GM08714 (cell line): ENCODE measurements around the gene GPR160.

ENCODE experiments used
- H3K4me3 ChIP-seq: fragments of 200-500 bp; sonication (Bioruptor generic); 2 replicates; pipeline ENCODE4 v1.5.1; 2014; ENCODE audit warnings: mild to moderate bottlenecking, low read length, inconsistent platforms
- ZNF274 ChIP-seq: IDR thresholded peaks from 2 replicates; pipeline ENCODE4 v1.6.1; 2012; ENCODE audit warnings: mild to moderate bottlenecking, low read depth, low read length

GPR160 gene

GRCh38 chr3:170037463-170038433, at the start of gene GPR160:
TSS of gene GPR160 (plus strand) at chr3:170037995. CDS start at chr3:170083973, 45,978 bp downstream.
- TF ChIP-seq ZNF274, result no peak
- peak within 1 kb of the TSS; percentile 70; the same call in 1 of the 2 replicates for H3K4me3 ChIP-seq

- no peak for TF ChIP-seq ZNF274
- H3K4me3 ChIP-seq, result no peak overlapping the region
Observed at GRCh38 chr3:169990431-169990830, 47.4 kb upstream of the GPR160 start.

GRCh38 chr3:169992156-169992555, 45.6 kb upstream of the GPR160 start:
- no peak for TF ChIP-seq ZNF274
- no peak overlapping the region for H3K4me3 ChIP-seq

- no peak overlapping the region for H3K4me3 ChIP-seq
- no peak for TF ChIP-seq ZNF274
Observed at GRCh38 chr3:169992781-169993180, 45.0 kb upstream of the GPR160 start.

- TF ChIP-seq ZNF274, result no peak
- no peak overlapping the region for H3K4me3 ChIP-seq
Observed at GRCh38 chr3:169993761-169994160, 44.0 kb upstream of the GPR160 start.

- no peak for TF ChIP-seq ZNF274
- H3K4me3 ChIP-seq, result no peak overlapping the region
Observed at GRCh38 chr3:169996063-169996462, 41.7 kb upstream of the GPR160 start.

GRCh38 chr3:169998668-169999131, 39.1 kb upstream of the GPR160 start:
- TF ChIP-seq ZNF274, result no peak
- H3K4me3 ChIP-seq, result no peak overlapping the region; the same call in 1 of the 2 replicates

- TF ChIP-seq ZNF274, result no peak
- H3K4me3 ChIP-seq, result no peak overlapping the region; the same call in 1 of the 2 replicates
Observed at GRCh38 chr3:169999433-169999832, 38.4 kb upstream of the GPR160 start.

GRCh38 chr3:170000051-170000450, 37.7 kb upstream of the GPR160 start:
- TF ChIP-seq ZNF274, result no peak
- H3K4me3 ChIP-seq, result no peak overlapping the region

- H3K4me3 ChIP-seq, result no peak overlapping the region
- TF ChIP-seq ZNF274, result no peak
Observed at GRCh38 chr3:170002231-170002630, 35.6 kb upstream of the GPR160 start.

GRCh38 chr3:170002879-170003278, 34.9 kb upstream of the GPR160 start:
- no peak for TF ChIP-seq ZNF274
- H3K4me3 ChIP-seq, result no peak overlapping the region

GRCh38 chr3:170003881-170004356, 33.9 kb upstream of the GPR160 start:
- no peak for TF ChIP-seq ZNF274
- no peak overlapping the region for H3K4me3 ChIP-seq

- no peak for TF ChIP-seq ZNF274
- no peak overlapping the region for H3K4me3 ChIP-seq
Observed at GRCh38 chr3:170007031-170007663, 30.6 kb upstream of the GPR160 start.

- no peak overlapping the region for H3K4me3 ChIP-seq
- TF ChIP-seq ZNF274, result no peak
Observed at GRCh38 chr3:170010498-170010897, 27.3 kb upstream of the GPR160 start.
